ENCODE results near the gene ADAM12.

DNA sequence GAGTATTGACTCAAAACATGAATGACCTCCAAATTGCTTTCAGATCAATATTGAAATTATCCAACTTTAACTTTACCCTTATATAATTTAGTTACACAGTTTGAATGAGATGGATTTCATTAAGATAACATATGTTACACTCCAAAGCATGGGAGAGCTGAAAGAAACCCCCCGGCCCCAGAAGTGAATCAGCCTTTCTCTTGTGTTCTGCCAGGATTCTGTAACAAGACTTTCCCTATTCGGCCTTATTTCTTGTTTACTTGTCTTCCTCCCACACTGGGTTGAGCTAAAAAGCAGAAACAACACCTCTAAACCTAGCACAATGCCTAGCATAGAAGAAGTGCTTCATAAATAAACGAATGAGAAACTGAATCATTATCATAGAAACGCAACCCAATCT, 224.8 kb downstream of the ADAM12 start:
- TF ChIP-seq, protein P1, sequence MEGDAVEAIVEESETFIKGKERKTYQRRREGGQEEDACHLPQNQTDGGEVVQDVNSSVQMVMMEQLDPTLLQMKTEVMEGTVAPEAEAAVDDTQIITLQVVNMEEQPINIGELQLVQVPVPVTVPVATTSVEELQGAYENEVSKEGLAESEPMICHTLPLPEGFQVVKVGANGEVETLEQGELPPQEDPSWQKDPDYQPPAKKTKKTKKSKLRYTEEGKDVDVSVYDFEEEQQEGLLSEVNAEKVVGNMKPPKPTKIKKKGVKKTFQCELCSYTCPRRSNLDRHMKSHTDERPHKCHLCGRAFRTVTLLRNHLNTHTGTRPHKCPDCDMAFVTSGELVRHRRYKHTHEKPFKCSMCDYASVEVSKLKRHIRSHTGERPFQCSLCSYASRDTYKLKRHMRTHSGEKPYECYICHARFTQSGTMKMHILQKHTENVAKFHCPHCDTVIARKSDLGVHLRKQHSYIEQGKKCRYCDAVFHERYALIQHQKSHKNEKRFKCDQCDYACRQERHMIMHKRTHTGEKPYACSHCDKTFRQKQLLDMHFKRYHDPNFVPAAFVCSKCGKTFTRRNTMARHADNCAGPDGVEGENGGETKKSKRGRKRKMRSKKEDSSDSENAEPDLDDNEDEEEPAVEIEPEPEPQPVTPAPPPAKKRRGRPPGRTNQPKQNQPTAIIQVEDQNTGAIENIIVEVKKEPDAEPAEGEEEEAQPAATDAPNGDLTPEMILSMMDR (IDR thresholded peaks at IDR 0.05; ENCODE audit: low read depth, low read length, missing input control), result no peak
- TF ChIP-seq RAD21 (IDR thresholded peaks at IDR 0.05) (no peak), TAF1 (conservative IDR thresholded peaks at IDR 0.05) (no peak), GABPA (IDR thresholded peaks at IDR 0.05 in 1 of 2, conservative IDR thresholded peaks at IDR 0.05 in 1 of 2) (no peak), EGR1 (IDR thresholded peaks at IDR 0.05; ENCODE audit: low read depth in 2 of 2) (no peak), MAX (IDR thresholded peaks at IDR 0.05) (no peak), FOXA1 (IDR thresholded peaks at IDR 0.05) (no peak)
- TF ChIP-seq, protein P2, sequence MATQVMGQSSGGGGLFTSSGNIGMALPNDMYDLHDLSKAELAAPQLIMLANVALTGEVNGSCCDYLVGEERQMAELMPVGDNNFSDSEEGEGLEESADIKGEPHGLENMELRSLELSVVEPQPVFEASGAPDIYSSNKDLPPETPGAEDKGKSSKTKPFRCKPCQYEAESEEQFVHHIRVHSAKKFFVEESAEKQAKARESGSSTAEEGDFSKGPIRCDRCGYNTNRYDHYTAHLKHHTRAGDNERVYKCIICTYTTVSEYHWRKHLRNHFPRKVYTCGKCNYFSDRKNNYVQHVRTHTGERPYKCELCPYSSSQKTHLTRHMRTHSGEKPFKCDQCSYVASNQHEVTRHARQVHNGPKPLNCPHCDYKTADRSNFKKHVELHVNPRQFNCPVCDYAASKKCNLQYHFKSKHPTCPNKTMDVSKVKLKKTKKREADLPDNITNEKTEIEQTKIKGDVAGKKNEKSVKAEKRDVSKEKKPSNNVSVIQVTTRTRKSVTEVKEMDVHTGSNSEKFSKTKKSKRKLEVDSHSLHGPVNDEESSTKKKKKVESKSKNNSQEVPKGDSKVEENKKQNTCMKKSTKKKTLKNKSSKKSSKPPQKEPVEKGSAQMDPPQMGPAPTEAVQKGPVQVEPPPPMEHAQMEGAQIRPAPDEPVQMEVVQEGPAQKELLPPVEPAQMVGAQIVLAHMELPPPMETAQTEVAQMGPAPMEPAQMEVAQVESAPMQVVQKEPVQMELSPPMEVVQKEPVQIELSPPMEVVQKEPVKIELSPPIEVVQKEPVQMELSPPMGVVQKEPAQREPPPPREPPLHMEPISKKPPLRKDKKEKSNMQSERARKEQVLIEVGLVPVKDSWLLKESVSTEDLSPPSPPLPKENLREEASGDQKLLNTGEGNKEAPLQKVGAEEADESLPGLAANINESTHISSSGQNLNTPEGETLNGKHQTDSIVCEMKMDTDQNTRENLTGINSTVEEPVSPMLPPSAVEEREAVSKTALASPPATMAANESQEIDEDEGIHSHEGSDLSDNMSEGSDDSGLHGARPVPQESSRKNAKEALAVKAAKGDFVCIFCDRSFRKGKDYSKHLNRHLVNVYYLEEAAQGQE (IDR thresholded peaks at IDR 0.05), result no peak
- TF ChIP-seq, protein P3, sequence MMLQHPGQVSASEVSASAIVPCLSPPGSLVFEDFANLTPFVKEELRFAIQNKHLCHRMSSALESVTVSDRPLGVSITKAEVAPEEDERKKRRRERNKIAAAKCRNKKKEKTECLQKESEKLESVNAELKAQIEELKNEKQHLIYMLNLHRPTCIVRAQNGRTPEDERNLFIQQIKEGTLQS (IDR thresholded peaks at IDR 0.05), result no peak
- TF ChIP-seq, protein P4, sequence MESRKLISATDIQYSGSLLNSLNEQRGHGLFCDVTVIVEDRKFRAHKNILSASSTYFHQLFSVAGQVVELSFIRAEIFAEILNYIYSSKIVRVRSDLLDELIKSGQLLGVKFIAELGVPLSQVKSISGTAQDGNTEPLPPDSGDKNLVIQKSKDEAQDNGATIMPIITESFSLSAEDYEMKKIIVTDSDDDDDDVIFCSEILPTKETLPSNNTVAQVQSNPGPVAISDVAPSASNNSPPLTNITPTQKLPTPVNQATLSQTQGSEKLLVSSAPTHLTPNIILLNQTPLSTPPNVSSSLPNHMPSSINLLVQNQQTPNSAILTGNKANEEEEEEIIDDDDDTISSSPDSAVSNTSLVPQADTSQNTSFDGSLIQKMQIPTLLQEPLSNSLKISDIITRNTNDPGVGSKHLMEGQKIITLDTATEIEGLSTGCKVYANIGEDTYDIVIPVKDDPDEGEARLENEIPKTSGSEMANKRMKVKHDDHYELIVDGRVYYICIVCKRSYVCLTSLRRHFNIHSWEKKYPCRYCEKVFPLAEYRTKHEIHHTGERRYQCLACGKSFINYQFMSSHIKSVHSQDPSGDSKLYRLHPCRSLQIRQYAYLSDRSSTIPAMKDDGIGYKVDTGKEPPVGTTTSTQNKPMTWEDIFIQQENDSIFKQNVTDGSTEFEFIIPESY (IDR thresholded peaks at IDR 0.05), result no peak

All from liver (tissue), 3 donors.